Neural cell (in vitro differentiated cells): Measurements from ENCODE around the gene ANKMY1. TPM values are rescaled to one million over a fixed set of nuclear protein-coding genes. Genes with fewer than 3 reads are reported as not detected.

Experiments used
- H2AFZ ChIP-seq: fragments of 200-600, 300-800 bp; sonication (generic), shearing (Covaris generic); 2 replicates; pipeline ENCODE4 v1.6.0; 2014; ENCODE audit warnings: low read depth, mild to moderate bottlenecking, antibody characterized with exemption, low read length, moderate library complexity
- H3F3A ChIP-seq: fragments of 200-600 bp; shearing (Covaris generic); 2 replicates; pipeline ENCODE4 v1.6.1; 2016; ENCODE audit warnings: mild to moderate bottlenecking, moderate library complexity, mixed read lengths, antibody characterized with exemption, low read length; ENCODE audit not compliant: insufficient read depth, poor library complexity, severe bottlenecking
- H3K27ac ChIP-seq: fragments of 200-600, 300-800 bp; sonication (generic), shearing (Covaris generic); 2 replicates; pipeline ENCODE4 v1.5.1; 2014; ENCODE audit warnings: mild to moderate bottlenecking, low read length, moderate library complexity
- H3K27me3 ChIP-seq: fragments of 300-800, 200-600 bp; sonication (generic), shearing (Covaris generic); 2 replicates; pipeline ENCODE4 v1.6.0; 2014; ENCODE audit warnings: mild to moderate bottlenecking, low read depth, low read length, moderate library complexity; ENCODE audit not compliant: insufficient read depth
- H3K36me3 ChIP-seq: fragments of 300-800, 200-600 bp; sonication (generic), shearing (Covaris generic); 2 replicates; pipeline ENCODE4 v1.5.1; 2014; ENCODE audit warnings: mild to moderate bottlenecking, antibody characterized with exemption, low read length, moderate library complexity; ENCODE audit not compliant: insufficient read depth
- H3K4me2 ChIP-seq: fragments of 300-800, 200-600 bp; sonication (generic), shearing (Covaris generic); 2 replicates; pipeline ENCODE4 v1.6.0; 2014; ENCODE audit warnings: mild to moderate bottlenecking, low read length
- H3K4me3 ChIP-seq: fragments of 300-800, 200-600 bp; sonication (generic), shearing (Covaris generic); 2 replicates; pipeline ENCODE4 v1.5.1; 2014; ENCODE audit warnings: mild to moderate bottlenecking, low read length, moderate library complexity
- H3K79me2 ChIP-seq: fragments of 200-600 bp; shearing (Covaris generic); replicated peaks from 2 replicates; pipeline ENCODE4 v1.6.0; 2014; ENCODE audit warnings: mild to moderate bottlenecking, low read length, moderate library complexity; ENCODE audit not compliant: insufficient read depth
- H3K9ac ChIP-seq: fragments of 300-800, 200-600 bp; sonication (generic), shearing (Covaris generic); 2 replicates; pipeline ENCODE4 v1.6.1; 2016; ENCODE audit warnings: mild to moderate bottlenecking, low read length, mixed read lengths
- H3K9me2 ChIP-seq: fragments of 200-600 bp; shearing (Covaris generic); 2 replicates; pipeline ENCODE4 v1.6.1; 2016; ENCODE audit warnings: mild to moderate bottlenecking, low read length, mixed read lengths; ENCODE audit not compliant: insufficient read depth
- H3K9me3 ChIP-seq: fragments of 200-600, 300-800 bp; sonication (generic), shearing (Covaris generic); 2 replicates; pipeline ENCODE4 v1.6.1; 2016; ENCODE audit warnings: mild to moderate bottlenecking, mixed run types, low read length, moderate library complexity, mixed read lengths
- H4K20me1 ChIP-seq: fragments of 200-600 bp; shearing (Covaris generic); 2 replicates; pipeline ENCODE4 v1.6.1; 2016; ENCODE audit warnings: mild to moderate bottlenecking, mixed run types; ENCODE audit not compliant: insufficient read depth
- EZH2 ChIP-seq: fragments of 200-600, 300-800 bp; shearing (Covaris generic), sonication (generic); IDR thresholded peaks from 2 replicates; pipeline ENCODE4 v1.6.1; 2014; ENCODE audit warnings: antibody characterized with exemption, low read length, borderline replicate concordance, mild to moderate bottlenecking; ENCODE audit not compliant: insufficient read depth, poor library complexity, severe bottlenecking
- MXI1 ChIP-seq: fragments of 450-650 bp; conservative IDR thresholded peaks from 2 replicates; pipeline ENCODE4 v1.6.1; 2014; ENCODE audit warnings: antibody characterized with exemption, mild to moderate bottlenecking; ENCODE audit not compliant: poor library complexity, severe bottlenecking
- POLR2AphosphoS5 ChIP-seq: IDR thresholded peaks from 2 replicates; pipeline ENCODE4 v1.6.1; 2012
- RAD21 ChIP-seq: fragments of 450-650 bp; conservative IDR thresholded peaks from 2 replicates; pipeline ENCODE4 v1.6.1; 2014; ENCODE audit warnings: antibody characterized with exemption, mild to moderate bottlenecking, moderate library complexity
- SMC3 ChIP-seq: fragments of 450-650 bp; conservative IDR thresholded peaks from 2 replicates; pipeline ENCODE4 v1.6.1; 2014; ENCODE audit warnings: antibody characterized with exemption, mild to moderate bottlenecking, moderate library complexity; ENCODE audit not compliant: poor library complexity
- TAF1 ChIP-seq: IDR thresholded peaks from 2 replicates; pipeline ENCODE4 v1.6.1; 2012; ENCODE audit warnings: low read depth
- polyA plus RNA-seq: library from polyadenylated mRNA; depleted of rRNA; stranded (reverse); fragments of >200 nt; gene quantifications from 2 replicates; pipeline ENCODE4 v1.2.3, GENCODE V29; 2014
- TF ChIP-seq, protein P1 (sequence below): fragments of 450-650 bp; IDR thresholded peaks from 2 replicates; pipeline ENCODE4 v1.5.1; 2014; ENCODE audit warnings: antibody characterized with exemption, mild to moderate bottlenecking, moderate library complexity; ENCODE audit not compliant: poor library complexity, severe bottlenecking
- TF ChIP-seq, protein P2 (sequence below): IDR thresholded peaks from 2 replicates; pipeline ENCODE4 v1.6.1; 2012; ENCODE audit warnings: borderline replicate concordance

Gene ANKMY1
- polyA plus RNA-seq, 1 donor from 2014 or later = 6.6 TPM

DNA sequence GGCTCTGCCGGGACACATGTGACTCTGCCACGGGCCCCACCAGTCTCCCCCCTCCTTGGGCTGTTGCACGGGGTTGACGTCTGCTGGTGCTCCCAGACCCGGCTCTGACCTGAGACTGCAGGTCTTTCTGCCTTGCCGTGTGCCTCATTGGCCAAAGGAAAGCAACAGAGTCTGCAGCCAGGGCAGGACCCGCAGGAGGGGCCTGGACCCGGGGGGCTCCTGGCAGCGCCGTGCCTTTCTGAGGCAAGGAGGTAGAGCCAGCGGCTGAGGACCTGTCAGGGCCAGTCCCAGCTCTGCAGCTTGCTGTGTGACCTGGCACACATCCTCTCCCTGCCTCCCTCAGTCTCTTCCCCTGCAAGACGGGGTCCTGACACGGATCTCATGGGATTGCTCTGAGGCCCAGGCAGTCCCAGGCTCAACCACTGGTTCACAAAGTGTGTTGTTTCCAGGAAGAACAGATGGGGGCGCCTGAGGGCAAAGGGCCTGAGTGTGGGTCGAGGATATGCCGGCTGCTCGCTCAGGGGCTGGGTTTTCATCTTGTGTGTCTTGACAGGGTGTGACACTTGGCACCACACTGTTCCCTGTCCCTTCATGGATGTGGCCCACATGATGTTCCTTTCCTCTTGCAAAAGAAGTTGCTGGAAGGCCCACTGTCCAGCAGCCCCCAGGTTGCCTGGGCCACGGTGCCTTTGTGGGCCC, 37.7 kb upstream of the ANKMY1 start:
- Histone ChIP-seq H3K4me2 (no peak overlapping the region), H3K79me2 (no peaks in the 10 kb centered on the region), H4K20me1 (no peaks in the 10 kb centered on the region), H3K36me3 (no peaks in the 10 kb centered on the region), H2AFZ (no peak overlapping the region), H3K27ac (no peak overlapping the region), H3K9ac (no peak overlapping the region), H3F3A (no peaks in the 10 kb centered on the region), H3K4me3 (no peak overlapping the region), H3K9me2 (no peaks in the 10 kb centered on the region), H3K9me3 (no peaks in the 10 kb centered on the region), H3K27me3 (no peaks in the 10 kb centered on the region)
- peak; percentile 23 for TF ChIP-seq SMC3
- no peak for TF ChIP-seq EZH2
- TF ChIP-seq POLR2AphosphoS5 = no peak
- peak; percentile 32 for TF ChIP-seq RAD21
- TF ChIP-seq, protein P1, sequence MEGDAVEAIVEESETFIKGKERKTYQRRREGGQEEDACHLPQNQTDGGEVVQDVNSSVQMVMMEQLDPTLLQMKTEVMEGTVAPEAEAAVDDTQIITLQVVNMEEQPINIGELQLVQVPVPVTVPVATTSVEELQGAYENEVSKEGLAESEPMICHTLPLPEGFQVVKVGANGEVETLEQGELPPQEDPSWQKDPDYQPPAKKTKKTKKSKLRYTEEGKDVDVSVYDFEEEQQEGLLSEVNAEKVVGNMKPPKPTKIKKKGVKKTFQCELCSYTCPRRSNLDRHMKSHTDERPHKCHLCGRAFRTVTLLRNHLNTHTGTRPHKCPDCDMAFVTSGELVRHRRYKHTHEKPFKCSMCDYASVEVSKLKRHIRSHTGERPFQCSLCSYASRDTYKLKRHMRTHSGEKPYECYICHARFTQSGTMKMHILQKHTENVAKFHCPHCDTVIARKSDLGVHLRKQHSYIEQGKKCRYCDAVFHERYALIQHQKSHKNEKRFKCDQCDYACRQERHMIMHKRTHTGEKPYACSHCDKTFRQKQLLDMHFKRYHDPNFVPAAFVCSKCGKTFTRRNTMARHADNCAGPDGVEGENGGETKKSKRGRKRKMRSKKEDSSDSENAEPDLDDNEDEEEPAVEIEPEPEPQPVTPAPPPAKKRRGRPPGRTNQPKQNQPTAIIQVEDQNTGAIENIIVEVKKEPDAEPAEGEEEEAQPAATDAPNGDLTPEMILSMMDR = peak; percentile 34

DNA sequence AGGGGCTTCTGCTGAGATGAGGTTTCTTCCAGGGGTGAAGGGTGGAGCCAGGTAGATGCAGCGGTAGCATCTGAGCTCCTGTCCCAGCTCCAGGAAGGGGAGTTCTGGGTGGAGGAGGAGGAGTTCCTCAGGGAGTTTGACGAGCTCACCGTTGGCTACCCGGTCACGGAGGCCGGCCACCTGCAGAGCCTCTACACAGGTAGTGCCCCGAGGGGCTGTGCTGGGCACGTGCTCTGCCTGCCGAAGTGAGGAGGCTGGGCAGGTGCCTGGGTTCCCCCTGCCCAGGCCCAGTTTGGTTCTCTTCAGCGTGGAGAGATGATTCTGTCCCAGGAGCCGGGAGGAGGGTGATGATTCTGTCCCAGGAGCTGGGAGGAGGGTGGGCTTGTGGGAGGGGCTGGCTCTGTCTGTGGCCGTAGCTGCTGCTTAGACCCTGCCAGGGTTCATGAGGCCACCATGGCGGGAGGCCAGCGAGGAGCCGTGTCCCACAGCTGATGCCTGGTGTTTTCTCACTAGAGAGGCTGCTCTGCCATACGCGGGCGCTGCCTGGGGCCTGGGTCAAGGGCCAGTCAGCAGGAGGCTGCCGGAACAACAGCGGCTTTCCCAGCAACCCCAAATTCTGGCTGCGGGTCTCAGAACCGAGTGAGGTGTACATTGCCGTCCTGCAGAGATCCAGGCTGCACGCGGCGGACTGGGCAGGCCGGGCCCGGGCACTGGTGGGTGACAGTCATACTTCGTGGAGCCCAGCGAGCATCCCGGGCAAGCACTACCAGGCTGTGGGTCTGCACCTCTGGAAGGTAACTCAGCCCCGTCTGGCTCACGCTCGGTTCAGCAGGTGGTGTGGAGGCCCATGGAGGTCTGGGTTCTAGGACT, 37.0 kb upstream of the ANKMY1 start:
- Histone ChIP-seq H3K79me2 (no peaks in the 10 kb centered on the region), H3K4me2 (no peak overlapping the region), H4K20me1 (no peaks in the 10 kb centered on the region), H3K9me3 (no peaks in the 10 kb centered on the region), H3K9me2 (no peaks in the 10 kb centered on the region), H3K36me3 (no peaks in the 10 kb centered on the region), H3K27ac (no peak overlapping the region), H2AFZ (no peak overlapping the region), H3K9ac (no peak overlapping the region), H3F3A (no peaks in the 10 kb centered on the region), H3K4me3 (no peak overlapping the region), H3K27me3 (no peaks in the 10 kb centered on the region)
- TF ChIP-seq SMC3 (no peak), TAF1 (no peak), RAD21 (no peak), EZH2 (no peak), POLR2AphosphoS5 (no peak), MXI1 (no peak)
- TF ChIP-seq, protein P2, sequence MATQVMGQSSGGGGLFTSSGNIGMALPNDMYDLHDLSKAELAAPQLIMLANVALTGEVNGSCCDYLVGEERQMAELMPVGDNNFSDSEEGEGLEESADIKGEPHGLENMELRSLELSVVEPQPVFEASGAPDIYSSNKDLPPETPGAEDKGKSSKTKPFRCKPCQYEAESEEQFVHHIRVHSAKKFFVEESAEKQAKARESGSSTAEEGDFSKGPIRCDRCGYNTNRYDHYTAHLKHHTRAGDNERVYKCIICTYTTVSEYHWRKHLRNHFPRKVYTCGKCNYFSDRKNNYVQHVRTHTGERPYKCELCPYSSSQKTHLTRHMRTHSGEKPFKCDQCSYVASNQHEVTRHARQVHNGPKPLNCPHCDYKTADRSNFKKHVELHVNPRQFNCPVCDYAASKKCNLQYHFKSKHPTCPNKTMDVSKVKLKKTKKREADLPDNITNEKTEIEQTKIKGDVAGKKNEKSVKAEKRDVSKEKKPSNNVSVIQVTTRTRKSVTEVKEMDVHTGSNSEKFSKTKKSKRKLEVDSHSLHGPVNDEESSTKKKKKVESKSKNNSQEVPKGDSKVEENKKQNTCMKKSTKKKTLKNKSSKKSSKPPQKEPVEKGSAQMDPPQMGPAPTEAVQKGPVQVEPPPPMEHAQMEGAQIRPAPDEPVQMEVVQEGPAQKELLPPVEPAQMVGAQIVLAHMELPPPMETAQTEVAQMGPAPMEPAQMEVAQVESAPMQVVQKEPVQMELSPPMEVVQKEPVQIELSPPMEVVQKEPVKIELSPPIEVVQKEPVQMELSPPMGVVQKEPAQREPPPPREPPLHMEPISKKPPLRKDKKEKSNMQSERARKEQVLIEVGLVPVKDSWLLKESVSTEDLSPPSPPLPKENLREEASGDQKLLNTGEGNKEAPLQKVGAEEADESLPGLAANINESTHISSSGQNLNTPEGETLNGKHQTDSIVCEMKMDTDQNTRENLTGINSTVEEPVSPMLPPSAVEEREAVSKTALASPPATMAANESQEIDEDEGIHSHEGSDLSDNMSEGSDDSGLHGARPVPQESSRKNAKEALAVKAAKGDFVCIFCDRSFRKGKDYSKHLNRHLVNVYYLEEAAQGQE = no peak
